ENCODE data around the gene ANKRD33B.

ANKRD33B gene

GRCh38 chr5:10595672-10596309 lies 31.9 kb downstream of the ANKRD33B start:
- TF ChIP-seq CTCF (conservative IDR thresholded peaks at IDR 0.05; ENCODE audit: control insufficient read depth, insufficient read depth, low read depth, low read length) = no peak
- H3K4me3 ChIP-seq (ENCODE audit: control insufficient read depth, low read depth, low read length) = peak overlapping the region; percentile 35
- peak; percentile 96 for DNase-seq (ENCODE audit: low read depth)

GRCh38 chr5:10596310-10596703 lies 32.4 kb downstream of the ANKRD33B start:
- no peak for DNase-seq (ENCODE audit: low read depth)
- H3K4me3 ChIP-seq (ENCODE audit: control insufficient read depth, low read depth, low read length) = no peak overlapping the region
- no peak for TF ChIP-seq CTCF (conservative IDR thresholded peaks at IDR 0.05; ENCODE audit: control insufficient read depth, insufficient read depth, low read depth, low read length)

- H3K4me3 ChIP-seq (ENCODE audit: control insufficient read depth, low read depth, low read length) = no peak overlapping the region
- no peak for TF ChIP-seq CTCF (conservative IDR thresholded peaks at IDR 0.05; ENCODE audit: control insufficient read depth, insufficient read depth, low read depth, low read length)
- DNase-seq (ENCODE audit: low read depth) = no peak
These were observed 33.1 kb downstream of the ANKRD33B start for GRCh38 chr5:10596886-10597451.

- TF ChIP-seq CTCF (conservative IDR thresholded peaks at IDR 0.05; ENCODE audit: control insufficient read depth, insufficient read depth, low read depth, low read length) = no peak
- no peak for DNase-seq (ENCODE audit: low read depth)
- no peak overlapping the region for H3K4me3 ChIP-seq (ENCODE audit: control insufficient read depth, low read depth, low read length)
These were observed 35.2 kb downstream of the ANKRD33B start for GRCh38 chr5:10599113-10599512.

- peak; percentile 80 for DNase-seq (ENCODE audit: low read depth)
These were observed 36.0 kb downstream of the ANKRD33B start for GRCh38 chr5:10599862-10600284.

GRCh38 chr5:10600626-10601245 lies 36.9 kb downstream of the ANKRD33B start:
- TF ChIP-seq CTCF (conservative IDR thresholded peaks at IDR 0.05; ENCODE audit: control insufficient read depth, insufficient read depth, low read depth, low read length) = no peak
- peak; percentile 37 for DNase-seq (ENCODE audit: low read depth)

More at GRCh38 chr5:10599862-10600284, 36.0 kb downstream of the ANKRD33B start:
- TF ChIP-seq CTCF (conservative IDR thresholded peaks at IDR 0.05; ENCODE audit: control insufficient read depth, insufficient read depth, low read depth, low read length) = no peak
- H3K4me3 ChIP-seq (ENCODE audit: control insufficient read depth, low read depth, low read length) = no peak overlapping the region

More at GRCh38 chr5:10600626-10601245, 36.9 kb downstream of the ANKRD33B start:
- H3K4me3 ChIP-seq (ENCODE audit: control insufficient read depth, low read depth, low read length) = no peak overlapping the region

All from fibroblast of mammary gland (primary cell).